ENCODE measurements around the gene PITPNM1.

- TF ChIP-seq, protein P1, sequence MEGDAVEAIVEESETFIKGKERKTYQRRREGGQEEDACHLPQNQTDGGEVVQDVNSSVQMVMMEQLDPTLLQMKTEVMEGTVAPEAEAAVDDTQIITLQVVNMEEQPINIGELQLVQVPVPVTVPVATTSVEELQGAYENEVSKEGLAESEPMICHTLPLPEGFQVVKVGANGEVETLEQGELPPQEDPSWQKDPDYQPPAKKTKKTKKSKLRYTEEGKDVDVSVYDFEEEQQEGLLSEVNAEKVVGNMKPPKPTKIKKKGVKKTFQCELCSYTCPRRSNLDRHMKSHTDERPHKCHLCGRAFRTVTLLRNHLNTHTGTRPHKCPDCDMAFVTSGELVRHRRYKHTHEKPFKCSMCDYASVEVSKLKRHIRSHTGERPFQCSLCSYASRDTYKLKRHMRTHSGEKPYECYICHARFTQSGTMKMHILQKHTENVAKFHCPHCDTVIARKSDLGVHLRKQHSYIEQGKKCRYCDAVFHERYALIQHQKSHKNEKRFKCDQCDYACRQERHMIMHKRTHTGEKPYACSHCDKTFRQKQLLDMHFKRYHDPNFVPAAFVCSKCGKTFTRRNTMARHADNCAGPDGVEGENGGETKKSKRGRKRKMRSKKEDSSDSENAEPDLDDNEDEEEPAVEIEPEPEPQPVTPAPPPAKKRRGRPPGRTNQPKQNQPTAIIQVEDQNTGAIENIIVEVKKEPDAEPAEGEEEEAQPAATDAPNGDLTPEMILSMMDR (IDR thresholded peaks at IDR 0.05; ENCODE audit: insufficient read depth, low read length, poor library complexity, severe bottlenecking): no peak
- no peak for TF ChIP-seq EZH2phosphoT487 (conservative IDR thresholded peaks at IDR 0.05; ENCODE audit: low read length)
These were observed at the start of gene PITPNM1 for GRCh38 chr11:67504950-67505581.

Measured in SU-DHL-6 (cell line).